ENCODE measurements around the gene HOXD4.

HOXD4 gene

DNA sequence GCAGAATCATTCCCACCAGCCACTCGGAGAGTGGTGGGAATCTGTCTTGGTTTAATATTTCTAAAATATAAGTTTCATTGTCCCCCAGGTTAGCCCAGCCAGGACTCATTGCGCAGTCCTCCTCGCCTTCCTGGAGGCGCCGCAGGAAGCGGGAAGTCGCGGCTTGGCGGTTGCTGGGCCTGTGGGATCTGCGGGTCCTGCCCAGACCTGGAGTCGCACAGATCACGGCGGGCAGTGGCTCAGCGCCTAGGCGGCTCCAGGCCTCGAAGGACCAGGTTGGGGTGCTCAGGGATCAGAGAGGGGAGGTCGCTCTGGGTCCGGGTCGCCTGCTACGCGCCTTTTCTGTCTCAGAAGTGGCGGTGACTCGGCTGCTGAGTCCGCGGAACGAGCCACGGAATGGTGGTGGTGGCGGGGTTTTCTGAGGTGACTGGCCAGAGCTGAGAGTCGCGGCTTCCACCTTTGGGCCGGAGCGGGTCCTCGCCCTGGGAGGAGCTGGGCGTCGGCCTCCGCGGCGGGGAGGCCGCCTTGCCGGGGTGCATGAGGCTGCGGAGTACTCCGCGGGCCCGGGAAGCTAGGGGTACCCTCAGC is 8.4 kb downstream of the HOXD4 start:
- DNase-seq = no peak

DNA sequence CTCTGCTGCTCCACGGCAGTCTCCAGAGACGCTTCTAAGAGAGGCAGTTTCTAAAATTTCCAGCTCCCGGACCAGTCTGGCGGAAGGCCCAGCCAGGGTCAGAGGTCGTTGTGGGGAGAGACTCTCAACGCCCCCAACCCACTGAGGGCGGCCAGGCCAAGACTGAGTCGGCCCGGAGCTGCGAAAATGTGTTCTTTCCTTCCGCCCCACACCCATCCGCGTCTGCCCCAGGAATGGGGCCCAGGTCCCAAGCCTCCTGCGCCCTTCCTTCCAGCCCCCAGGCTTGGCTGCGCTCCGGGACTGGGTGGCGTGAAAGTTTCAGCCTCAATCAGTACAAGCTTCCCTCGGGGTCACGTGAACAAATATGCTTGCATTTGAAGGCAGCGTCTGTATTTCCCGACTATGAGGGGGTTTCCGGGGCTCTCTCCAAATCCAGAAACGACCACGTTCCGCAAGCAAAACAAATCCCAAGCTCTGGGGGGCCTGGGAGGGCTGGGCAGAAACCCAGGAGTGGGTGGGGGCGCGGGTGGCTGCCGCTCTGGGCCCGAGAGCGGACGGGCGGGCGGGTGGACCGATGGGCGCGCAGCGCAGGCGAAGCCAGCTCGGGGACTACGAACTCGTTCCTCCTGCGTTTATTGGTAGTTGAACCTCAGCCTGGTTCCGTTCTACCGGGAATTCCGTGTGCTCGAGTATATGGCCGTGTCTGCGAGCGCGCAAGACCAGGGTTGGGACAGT is 9.1 kb downstream of the HOXD4 start:
- DNase-seq = no peak

DNA sequence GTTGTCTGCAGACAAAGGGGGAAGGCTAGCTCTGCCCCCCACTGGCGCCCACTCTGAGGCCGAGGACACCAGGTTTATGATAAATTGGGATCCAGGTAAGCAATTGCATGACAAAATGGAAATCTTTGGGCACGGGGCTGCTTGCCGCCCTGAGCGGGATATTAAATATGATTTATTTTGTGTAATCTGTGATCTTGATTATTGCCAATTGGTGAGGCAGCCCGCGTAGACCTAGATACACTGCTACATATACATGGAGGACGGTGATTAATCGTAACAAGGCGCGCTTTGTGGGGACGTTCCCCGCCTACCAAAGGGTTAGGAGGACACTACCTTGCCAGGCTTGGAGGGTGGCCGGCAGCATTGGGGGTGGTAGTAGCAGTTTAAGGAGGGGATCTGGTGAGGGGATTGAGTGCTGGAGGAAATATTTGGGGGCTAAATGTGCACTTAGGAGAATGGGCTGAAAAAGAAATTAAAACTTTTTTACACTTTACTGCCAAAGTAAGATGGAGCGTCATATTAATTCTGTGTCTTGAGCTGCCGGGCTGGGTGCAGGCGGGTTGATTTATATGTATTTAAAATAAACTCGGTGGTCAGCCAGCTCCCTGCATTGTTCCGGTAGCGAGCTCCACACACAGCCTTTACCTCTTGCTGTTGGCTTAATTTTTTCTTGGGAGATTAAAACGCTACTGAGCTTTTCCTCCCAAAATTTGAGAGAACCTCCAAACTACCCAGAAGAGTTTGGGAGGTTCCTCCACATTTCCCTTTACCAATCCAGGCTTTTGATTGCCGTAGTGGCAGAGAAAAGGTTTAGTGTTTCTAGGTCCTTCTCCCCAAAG is 9.9 kb downstream of the HOXD4 start:
- no peak for DNase-seq

DNA sequence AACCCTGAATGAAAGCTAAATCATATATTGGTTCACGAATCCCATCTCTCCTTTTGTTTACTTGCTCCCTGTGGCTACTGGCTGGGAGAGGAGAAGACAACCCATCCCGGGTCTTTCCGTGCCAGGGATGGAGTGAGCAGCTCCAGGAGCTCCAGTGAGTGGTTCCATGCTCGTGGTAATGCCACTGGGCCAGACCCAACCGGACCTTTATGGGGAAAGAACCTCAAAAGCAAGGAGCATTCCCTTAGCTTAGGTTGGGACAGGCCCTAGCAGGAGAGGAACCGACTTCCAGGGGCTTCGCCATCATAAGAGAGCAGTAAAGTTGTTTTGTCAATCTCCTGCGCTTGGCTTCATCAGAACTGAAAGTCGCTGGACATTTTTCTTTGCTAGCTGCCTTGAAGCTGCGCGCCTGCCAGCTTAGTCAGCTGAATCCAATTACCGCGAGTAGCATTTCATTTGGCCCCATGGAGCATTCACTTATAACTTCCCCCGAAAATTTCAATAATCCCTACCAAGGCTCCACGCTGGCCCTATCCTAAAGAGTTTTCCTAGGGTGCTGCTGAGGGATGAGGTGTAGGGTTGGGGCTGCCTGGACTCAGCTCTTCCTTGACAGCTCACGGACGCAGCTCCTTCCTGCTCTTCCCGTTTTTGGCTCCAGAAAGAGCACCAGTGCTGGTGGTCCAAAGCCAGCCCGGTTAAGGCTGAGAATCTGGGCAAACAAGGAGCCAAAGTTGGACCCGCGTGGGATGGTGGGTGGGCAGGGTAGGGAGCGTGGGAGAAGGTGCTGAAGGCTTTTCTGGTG is 10.7 kb downstream of the HOXD4 start:
- DNase-seq = no peak

DNA sequence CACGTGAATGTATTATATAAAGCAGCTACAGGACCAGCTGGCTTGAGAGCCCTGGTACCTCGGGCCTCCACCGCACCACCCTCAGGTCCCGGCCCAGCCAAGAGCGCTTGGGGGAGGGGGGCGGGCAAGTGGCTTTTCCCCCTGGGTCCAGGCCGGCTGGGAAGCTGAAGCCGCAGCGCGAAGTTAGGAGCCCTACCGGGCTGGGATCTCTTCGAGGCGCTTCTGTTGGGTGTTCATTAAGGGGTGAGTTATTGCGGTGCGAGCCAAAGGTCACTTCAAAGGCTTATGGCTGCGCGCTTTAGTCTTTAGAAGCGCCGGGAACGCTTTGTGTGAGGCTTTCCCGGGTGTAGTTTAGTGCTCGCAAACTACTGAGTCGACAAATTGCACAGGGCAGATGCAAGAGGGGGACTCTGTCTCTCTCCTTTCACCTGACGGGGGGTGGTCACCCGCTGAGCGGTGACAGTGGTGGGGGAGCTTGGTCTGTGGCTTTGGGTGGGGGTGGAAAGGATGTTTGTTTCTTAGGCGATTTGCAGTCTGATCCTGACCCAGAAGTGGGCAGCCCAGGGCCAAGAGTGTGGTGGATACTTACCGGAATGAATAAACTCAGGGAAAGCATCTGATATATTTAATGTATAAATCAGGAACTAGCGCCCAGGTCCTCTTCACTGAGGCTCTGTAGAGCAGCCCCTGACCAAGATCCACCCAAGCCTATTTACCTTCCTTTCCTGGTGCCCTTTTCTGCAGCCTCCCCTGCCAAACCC is 11.7 kb downstream of the HOXD4 start:
- DNase-seq = no peak

DNA sequence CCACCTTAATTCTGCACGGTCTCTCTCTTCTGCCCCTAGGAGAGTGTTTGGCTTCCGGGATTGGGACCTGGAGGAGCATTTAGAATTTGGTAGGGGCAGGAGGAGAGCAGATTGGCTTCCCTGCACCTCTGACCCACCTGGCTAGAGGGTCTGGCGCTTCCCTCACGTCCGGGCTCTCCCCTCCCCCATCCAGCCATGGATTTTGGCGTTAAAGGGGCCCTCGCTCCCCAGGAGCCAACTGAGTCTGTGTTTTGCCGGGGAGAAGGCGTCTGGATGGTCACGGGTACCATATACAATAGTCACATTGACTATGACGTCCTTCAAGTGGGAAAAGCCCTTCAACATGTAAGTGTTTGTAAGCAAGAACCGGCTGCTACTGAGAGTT is 12.3 kb downstream of the HOXD4 start:
- DNase-seq = peak; percentile 51

DNA sequence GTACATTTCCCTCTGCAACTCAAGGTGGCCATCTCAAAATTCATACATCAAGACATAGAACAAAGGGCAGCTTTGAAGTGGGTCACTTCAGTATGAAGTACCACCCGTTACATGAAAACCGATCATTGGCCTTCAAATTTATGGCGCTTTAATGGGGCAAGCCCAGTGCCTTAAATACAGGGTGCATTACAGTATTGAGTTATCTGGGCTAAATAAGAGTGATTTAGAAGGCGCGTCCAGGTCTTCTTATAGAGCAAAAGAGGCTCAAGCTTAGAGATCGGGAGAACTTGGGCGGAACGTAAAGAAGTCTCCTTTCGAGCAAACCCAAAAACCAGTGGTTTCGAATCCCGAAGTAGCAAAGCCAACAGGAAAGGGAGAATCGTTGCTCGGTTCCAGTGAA is 12.9 kb downstream of the HOXD4 start:
- no peak for DNase-seq

DNA sequence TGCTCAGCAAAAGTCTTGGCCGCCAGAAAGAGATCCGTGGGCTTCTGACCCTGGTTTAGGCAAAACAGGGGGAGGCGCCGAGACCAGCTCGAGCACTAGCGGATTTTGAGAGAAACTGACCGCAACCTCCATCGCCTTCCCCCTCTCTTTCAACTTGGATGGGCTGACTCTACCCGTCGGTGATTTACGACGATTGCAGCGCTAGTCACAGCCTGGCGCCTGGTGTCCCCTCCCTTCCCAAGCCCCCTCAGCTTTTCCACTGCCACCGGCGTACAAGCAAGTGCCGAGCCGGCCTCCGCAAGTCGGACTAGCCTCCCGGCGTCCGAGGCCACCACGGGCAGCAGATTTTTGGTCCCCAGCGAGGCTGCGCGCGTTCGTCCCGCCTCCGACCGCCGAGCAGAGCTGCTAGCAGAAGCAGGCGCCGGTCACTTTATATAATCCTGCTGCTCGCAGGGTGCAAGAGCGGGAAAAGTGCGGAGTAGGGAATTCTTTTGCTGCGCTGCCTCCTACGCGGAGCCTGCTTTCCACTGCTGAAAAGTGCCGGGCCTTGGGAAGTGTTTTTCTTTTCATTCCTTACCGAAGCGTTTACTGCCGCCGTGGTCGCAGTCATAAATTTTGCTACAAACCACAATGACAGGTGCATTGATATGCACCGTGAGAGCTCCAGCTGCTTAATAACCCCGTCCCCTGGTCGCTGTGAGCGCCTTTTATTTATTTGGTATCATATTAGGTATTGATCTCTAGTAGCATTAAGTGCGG is 13.4 kb downstream of the HOXD4 start:
- DNase-seq = no peak

DNA sequence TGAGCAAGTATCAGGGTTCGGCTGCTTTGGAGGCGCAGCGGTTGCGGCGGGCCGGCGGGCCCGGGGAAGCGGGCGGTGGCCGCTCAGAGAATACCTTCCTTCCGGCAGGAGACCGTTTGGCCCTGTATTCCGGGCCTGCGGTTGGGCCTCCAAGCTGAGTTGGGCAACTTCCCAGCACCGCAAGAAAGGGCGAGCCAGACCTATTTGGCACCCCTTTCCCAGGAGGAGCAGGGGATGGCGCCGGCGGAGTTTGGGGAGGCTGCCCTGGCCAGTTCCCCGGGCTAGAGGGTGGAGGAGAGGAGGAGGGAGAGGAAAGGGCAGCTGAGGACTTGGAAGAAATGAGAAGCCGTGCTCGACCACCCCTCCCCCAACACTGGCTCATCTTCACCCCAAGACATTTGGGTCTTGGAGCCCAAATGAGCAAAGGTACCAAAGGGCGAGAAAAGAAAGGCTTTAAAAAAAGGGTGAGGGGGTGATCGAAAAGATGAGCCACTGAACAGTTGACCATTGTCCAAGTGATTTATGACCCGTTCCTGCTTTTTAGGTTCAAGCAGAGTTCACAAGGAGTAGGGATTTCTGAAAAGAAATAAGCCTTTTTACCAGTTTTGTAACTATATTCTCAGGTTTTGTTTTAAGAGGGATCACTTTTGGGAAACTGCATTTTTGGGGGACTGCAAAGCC is 14.2 kb downstream of the HOXD4 start:
- no peak for DNase-seq

DNA sequence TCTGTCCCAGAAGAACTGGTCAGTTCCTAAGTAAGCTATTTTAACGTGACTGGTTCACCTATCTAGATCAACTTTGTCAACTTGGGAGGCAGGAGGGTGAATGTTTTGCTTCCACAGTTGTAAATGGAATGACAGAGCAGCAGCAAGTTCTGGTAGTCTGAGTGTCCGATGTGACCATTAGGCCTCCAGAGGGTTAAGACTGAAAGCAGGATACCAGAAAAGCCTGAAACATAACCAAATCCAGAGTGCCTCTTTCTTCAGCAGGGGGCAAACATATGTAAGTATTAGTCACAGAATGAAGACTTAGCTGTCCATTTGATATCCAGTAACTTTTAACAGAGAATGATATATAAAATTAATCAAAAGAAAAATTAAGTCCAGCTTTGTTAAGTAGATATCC is 14.9 kb downstream of the HOXD4 start:
- DNase-seq = no peak

DNA sequence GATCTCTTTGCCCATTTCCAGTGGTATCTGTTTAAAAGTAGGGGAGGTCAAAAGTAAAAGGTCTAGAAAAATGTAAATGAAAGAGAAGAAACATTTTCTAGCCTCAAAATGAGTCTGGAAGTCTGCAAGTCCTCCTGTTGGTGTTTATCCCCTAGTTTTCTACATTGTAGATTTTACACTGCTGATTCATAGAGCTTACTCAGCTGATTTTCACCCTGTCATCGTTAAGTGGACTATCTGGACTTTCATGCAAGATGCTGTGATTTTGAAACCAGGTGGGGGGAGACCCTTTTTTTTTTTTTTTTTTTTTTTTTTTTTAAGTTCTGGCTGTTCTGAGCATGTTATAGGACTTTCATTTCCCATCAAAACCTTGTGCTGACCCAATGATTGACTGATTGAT is 16.0 kb downstream of the HOXD4 start:
- no peak for DNase-seq

DNA sequence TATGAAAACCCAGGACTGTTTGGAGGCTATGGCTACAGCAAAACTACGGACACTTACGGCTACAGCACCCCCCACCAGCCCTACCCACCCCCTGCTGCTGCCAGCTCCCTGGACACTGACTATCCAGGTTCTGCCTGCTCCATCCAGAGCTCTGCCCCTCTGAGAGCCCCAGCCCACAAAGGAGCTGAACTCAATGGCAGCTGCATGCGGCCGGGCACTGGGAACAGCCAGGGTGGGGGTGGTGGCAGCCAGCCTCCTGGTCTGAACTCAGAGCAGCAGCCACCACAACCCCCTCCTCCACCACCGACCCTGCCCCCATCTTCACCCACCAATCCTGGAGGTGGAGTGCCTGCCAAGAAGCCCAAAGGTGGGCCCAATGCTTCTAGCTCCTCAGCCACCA is 17.8 kb downstream of the HOXD4 start:
- DNase-seq = no peak

DNA sequence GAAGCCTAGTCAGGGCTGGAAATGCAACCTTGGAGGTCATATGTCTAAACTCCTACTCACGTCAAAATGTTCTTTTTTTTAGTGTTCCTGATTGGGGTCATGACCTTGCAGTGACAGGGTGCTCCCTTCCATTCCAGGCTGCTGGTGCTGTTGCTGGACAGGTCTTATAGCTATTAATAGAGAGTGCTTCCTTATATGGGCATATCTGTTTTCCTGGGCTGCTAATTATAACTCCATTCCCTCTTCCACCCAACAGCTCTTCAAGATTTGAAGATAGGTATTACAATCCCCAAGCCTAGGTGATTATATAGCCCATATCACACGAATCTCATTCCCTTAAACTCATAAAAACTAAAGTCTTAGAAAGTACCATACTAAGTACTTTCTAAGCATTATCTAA is 18.4 kb downstream of the HOXD4 start:
- no peak for DNase-seq

DNA sequence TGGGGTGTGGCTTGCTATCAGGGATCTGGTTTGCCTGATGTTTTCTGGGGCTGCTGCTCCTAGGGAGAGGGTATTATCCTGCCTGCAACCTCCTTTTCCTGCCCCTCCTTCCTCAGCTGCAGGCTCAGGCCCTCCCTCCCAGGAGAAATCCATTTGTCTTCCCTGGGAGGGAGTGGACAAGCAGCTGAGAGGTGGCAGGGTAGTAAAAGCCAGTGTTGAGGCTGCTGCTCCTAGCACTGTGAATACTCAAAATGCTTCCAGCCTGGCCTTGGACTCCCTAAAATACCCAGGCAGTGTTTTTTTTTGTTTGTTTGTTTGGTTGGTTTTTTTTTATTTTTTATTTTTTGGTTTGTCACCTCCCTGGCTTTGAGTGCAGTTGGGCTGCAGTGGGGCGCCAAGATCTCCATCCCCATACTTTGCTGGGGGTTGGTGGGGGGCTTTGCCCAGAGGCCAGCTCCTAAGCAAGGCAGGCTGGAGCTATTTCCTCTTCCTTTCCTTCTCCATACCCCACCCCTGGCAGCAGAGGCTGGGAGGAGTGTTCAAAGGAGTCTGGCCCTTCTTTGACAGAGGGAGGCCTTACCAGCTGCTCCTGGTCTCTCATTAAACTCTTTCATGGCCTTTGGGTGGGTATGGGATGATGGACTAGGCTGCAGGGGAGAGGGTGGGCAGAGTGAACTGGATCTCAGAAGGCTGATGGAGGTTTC is 19.4 kb downstream of the HOXD4 start:
- no peak for DNase-seq

DNA sequence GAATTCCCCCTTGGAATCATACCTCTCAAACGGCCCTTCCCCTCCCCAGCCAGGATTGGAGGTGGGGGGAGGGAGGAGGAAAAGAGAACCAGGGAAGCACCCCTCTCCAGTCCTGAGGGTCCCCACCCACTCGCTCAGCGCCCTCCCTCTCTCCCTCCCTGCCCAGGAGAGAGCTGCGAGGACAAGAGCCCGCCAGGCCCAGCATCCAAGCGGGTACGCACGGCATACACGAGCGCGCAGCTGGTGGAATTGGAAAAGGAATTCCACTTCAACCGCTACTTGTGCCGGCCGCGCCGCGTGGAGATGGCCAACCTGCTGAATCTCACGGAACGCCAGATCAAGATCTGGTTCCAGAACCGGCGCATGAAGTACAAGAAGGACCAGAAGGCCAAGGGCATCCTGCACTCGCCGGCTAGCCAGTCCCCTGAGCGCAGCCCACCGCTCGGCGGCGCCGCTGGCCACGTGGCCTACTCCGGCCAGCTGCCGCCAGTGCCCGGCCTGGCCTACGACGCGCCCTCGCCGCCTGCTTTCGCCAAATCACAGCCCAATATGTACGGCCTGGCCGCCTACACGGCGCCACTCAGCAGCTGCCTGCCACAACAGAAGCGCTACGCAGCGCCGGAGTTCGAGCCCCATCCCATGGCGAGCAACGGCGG is 20.1 kb downstream of the HOXD4 start:
- no peak for DNase-seq

DNA sequence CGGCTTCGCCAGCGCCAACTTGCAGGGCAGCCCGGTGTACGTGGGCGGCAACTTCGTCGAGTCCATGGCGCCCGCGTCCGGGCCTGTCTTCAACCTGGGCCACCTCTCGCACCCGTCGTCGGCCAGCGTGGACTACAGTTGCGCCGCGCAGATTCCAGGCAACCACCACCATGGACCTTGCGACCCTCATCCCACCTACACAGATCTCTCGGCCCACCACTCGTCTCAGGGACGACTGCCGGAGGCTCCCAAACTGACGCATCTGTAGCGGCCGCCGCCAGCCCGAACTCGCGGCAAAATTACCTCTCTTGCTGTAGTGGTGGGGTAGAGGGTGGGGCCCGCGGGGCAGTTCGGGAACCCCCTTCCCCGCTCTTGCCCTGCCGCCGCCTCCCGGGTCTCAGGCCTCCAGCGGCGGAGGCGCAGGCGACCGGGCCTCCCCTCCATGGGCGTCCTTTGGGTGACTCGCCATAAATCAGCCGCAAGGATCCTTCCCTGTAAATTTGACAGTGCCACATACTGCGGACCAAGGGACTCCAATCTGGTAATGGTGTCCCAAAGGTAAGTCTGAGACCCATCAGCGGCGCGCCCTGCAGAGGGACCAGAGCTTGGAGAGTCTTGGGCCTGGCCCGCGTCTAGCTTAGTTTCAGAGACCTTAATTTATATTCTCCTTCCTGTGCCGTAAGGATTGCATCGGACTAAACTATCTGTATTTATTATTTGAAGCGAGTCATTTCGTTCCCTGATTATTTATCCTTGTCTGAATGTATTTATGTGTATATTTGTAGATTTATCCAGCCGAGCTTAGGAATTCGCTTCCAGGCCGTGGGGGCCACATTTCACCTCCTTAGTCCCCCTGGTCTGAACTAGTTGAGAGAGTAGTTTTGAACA is 20.9 kb downstream of the HOXD4 start:
- DNase-seq = no peak

DNA sequence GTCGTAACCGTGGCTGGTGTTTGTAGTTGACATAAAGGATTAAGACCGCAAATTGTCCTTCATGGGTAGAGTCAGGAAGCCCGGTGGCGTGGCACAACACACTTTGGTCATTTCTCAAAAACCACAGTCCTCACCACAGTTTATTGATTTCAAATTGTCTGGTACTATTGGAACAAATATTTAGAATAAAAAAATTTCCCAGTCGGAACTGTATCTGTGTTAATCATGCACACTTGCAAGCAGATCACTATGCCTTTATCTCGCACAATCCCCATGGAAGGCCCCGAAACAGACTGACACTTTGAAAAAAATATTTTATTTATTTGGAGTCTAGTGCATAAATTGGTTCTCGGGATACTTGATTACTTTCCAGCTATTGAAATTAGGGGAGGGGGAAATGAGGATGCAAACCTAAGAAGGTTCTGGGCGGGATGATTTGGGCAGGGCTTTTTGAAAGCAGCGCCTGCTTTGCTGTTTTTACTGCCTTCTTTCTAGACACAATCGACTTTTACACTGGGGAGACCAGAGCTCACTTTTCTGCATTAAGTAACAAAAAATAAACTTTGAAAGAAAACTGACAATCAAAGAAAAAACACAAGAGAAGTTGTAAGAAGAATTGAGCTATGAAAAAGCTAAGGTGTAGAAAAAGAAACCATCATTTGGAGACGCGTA is 21.7 kb downstream of the HOXD4 start:
- DNase-seq = no peak

All from NCI-H510A (cell line).